ENCODE data around the gene ADK.
"Not testable (repeated sequence)": the region's sequence is repeated elsewhere in the genome, so short reads cannot be mapped to it uniquely, and the experiment has no call there.

ADK gene

GRCh38 chr10:74150990-74151878, at the start of gene ADK:
Gene ADK, plus strand, starts transcription at chr10:74151221. Its CDS starts 58 bp downstream, at chr10:74151279.
- DNase-seq (ENCODE audit: extremely low read depth in 1 of 2, low read depth in 1 of 2): peak; percentile 100

DNA sequence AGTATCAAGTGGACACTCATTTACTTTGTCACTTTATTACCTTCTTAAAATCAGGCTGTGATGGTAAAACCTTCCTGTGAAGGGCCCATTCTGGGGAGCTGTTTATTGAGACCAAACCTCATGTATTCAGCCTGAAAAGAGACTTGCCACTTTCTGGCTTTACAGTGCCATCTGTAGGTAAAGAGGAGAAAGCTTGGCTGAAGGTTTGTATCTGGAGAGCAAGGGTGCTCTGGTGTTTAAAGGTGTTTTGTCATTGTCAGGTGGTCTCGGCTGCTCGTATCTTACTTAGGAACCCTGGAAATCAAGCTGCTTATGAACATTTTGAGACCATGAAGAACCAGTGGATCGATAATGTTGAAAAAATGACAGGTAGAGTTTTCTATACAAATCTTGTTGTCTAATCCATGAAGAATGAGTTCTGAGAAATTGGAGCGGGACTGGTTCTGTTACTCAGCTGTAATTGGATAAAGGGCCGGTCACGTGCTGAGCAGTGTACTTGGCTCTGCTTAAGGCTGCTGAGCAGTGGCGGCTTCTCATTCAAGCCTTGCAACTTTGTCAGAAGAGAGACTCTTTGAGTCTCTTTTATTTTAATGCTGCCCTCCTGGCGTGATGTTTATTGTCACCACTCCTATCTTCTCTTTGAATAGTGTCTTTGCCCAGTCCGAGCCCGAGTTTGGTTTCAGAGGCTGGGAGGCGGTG, 47.3 kb upstream of the ADK start:
- DNase-seq (ENCODE audit: extremely low read depth in 1 of 2, low read depth in 1 of 2): no peak

GRCh38 chr10:74104480-74104879, 46.5 kb upstream of the ADK start:
- no peak for DNase-seq (ENCODE audit: extremely low read depth in 1 of 2, low read depth in 1 of 2)

DNA sequence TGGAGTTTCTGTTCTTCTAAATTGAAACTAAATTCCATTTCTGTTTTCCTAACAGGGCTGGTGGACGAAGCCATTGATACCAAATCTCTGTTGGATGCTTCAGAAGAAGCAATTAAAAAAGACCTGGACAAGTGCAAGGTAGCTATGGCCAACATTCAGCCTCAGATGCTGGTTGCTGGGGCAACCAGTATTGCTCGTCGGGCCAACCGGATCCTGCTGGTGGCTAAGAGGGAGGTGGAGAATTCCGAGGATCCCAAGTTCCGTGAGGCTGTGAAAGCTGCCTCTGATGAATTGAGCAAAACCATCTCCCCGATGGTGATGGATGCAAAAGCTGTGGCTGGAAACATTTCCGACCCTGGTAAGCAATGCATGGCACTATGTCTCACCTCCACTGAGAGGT, 46.0 kb upstream of the ADK start:
- DNase-seq (ENCODE audit: extremely low read depth in 1 of 2, low read depth in 1 of 2): no peak

DNA sequence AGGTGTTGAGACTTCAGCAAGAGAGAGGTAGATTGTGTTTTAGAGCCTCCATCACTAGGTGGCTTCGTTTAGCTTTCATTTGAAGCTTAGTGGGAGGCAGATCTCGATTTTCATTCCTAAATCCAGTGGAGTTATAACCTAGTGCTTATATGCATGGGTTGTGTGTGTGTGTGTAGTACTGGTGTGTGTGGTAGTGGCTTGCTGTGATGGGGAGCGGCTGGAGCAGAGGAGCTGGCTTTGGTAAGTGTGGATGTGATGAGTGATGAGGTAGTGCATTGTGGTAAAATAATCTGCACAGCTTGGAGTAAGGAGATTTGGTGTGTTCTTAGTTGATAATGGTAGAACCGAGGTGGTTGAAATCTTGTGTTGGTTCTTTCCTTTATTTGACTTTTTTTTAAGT, 43.6 kb upstream of the ADK start:
- DNase-seq (ENCODE audit: extremely low read depth in 1 of 2, low read depth in 1 of 2): no peak

DNA sequence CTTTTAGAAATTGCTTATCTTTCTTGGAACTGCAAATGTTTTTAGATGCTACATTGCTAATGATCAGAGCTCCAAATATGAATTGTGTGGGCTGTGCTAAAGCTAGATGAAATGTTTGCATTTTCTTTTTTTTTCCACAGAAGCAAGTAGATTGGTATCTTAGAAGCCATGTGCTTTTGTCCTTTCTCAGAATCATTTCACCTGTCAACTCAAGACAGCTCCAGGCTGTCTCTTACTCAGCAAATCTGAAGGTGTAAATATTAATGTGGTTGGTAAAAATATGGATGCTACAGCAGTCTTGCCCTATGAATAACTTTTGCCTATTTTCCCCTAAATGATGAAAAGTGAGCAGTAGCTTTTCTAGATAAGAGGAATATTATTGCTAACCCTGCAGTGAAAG, 41.6 kb upstream of the ADK start:
- DNase-seq (ENCODE audit: extremely low read depth in 1 of 2, low read depth in 1 of 2): no peak

GRCh38 chr10:74110120-74110519, 40.9 kb upstream of the ADK start:
- DNase-seq (ENCODE audit: extremely low read depth in 1 of 2, low read depth in 1 of 2): no peak

DNA sequence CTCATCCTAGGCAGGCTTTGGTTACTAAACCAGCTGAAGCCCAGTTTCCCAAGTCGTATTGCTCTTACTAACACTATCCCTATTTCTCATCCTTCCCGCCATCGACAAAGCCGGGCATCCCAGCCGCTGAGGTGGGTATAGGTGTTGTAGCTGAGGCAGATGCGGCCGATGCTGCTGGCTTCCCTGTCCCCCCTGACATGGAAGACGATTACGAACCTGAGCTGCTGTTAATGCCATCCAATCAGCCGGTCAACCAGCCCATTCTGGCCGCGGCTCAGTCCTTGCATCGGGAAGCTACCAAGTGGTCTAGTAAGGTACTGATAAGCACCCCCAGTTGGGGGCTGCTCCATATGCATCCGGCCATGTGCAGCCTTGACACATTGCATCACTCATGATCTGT, 39.2 kb upstream of the ADK start:
- DNase-seq (ENCODE audit: extremely low read depth in 1 of 2, low read depth in 1 of 2): no peak

DNA sequence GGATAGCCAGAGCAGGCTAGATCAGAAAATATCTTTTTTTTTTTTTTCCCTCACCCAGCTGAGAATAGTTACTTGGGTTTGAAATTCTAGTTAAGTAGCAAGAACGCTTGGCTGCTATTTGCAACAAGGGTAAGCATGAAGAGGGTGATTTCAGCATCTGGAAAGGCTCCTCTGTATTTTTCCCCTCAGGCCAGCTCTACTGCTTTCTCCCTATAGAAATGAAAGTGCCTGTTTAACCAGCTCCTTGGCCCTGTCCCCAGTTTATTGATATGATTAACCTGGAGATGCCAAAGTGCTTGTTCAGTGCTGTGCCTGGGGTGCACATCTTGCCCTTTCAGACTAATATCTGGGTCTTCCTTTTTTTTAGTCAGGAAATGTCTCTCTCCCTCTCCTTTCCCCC, 37.5 kb upstream of the ADK start:
- no peak for DNase-seq (ENCODE audit: extremely low read depth in 1 of 2, low read depth in 1 of 2)

DNA sequence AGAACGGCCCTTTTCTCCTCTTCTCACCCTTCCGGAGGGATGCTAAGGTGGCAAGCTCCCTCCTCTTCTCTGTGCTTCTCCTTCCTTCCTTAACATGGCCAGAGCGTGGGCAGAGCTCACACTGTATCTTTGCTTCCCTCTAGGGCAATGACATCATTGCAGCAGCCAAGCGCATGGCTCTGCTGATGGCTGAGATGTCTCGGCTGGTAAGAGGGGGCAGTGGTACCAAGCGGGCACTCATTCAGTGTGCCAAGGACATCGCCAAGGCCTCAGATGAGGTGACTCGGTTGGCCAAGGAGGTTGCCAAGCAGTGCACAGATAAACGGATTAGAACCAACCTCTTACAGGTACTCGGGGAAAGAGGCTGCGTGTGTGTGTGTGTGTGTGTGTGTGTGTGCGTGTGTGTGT, 37.0 kb upstream of the ADK start:
- no peak for DNase-seq (ENCODE audit: extremely low read depth in 1 of 2, low read depth in 1 of 2)

- DNase-seq (ENCODE audit: extremely low read depth in 1 of 2, low read depth in 1 of 2): no peak
Observed at GRCh38 chr10:74117738-74118137, 33.3 kb upstream of the ADK start.

- no peak for DNase-seq (ENCODE audit: extremely low read depth in 1 of 2, low read depth in 1 of 2)
Observed at GRCh38 chr10:74118804-74119203, 32.2 kb upstream of the ADK start.

DNA sequence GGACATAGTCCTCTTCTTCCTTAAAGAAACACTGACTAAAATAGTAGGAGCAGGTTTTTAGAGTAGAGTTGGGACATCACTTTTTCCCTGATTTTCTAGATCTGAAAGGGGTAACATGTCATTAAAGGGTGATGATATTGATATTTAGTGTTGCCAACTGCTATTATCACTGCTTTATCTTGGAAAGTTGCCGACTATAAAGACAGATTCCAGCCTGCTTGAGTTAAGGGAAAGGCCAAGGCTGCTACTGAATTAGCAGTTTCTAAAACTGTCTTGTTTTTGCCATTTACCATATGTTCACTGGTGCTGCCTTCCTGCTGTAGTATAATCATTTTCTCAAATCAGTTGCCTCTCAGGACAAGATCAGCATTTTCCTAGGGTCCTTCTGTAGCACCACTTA, 30.1 kb upstream of the ADK start:
- no peak for DNase-seq (ENCODE audit: extremely low read depth in 1 of 2, low read depth in 1 of 2)

DNA sequence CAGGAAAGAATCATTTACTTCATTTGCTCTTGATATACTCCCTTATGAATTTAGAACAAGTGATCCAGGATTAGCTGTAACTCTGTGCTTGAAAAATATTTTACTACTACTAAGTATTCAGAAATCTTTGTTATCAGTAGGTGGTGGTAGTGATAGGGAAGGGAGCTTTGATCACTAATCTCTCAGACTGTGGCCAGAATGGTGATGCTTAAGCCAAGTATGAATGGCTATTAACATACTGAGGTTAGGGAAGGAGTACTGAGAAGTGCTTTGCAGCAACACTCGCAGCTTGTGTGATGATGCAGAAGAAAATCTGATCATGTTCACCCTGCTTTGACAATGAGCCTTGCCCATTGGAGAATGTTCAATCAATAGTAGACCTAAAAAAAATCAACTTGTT, 29.7 kb upstream of the ADK start:
- DNase-seq (ENCODE audit: extremely low read depth in 1 of 2, low read depth in 1 of 2): no peak

DNA sequence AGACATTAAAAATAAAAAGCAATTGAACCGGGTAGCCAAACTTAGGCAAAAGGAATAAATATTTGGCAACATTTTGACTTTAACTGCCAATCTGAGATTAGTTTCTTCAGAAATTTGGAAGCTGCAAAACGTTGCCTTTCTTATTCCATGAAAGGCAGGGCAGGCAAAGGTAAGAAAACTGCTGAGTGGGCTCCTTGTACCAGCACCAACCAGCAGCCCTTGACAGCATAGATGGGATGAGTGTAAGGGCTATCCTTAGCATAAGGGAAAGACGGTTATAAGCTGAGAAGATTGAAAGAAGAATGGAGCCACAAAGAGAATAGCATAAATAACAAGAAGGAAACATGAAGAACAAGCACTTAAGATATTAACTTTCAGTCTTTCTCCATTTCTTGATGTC, 29.0 kb upstream of the ADK start:
- DNase-seq (ENCODE audit: extremely low read depth in 1 of 2, low read depth in 1 of 2): no peak

DNA sequence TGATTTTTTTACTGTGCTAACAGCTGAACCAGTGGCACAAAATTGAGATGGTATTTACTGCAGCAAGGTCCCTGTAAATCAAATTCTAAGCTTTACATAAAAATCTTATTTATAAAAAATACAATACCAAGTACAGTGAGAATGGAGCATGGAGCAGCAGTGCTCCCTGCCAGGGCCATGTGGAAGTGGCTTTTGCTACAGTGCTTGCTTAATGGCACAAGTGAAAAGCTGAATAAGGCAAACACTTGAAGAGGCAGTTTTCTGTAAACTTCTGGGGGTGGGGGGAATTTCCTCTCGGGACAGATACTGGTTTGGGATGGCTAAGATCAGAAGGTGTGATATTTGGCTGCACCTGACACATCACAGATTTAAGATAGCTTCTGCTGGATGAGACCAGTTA, 27.9 kb upstream of the ADK start:
- DNase-seq (ENCODE audit: extremely low read depth in 1 of 2, low read depth in 1 of 2): no peak

DNA sequence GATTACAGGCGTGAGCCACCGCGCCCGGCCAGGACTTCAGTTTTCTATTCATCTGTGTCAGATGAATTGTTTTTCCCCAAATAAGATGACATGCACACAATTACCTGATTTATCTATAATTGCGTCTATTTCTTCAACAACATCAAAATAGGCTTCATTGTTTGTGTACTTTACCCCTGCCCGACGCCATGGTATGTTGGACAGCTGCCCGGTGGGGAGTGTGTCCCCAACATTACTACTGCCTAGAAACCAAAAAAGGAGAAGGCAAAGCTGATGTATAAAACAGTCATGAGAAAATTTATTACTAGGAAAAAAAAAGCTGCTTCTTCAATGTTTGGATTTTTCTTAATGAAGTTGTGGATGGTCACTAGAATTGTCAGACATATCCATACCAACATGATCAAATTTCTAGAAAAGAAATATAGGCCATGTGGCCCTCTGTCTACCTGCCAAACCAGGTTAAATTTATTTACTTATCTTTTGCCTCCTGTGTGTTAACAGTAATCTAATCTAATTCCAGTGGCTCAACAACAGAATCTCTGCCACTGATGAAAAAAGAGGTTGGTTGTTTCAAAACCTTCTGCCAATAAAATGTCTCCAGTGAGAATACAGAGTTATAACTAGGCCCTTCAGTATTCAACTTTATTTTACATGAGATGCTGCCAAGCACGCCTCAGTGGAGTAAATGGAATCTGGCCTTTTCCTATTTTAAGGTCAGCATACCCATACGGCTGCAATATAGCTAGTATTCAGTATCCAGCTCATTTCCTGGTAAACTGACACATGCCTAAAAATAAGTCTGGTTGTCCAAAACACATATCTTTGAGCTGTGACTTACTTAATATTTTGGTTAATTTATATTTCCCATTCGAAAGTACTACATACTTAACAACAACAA, 16.8 kb upstream of the ADK start:
- DNase-seq (ENCODE audit: extremely low read depth in 1 of 2, low read depth in 1 of 2): no peak

DNA sequence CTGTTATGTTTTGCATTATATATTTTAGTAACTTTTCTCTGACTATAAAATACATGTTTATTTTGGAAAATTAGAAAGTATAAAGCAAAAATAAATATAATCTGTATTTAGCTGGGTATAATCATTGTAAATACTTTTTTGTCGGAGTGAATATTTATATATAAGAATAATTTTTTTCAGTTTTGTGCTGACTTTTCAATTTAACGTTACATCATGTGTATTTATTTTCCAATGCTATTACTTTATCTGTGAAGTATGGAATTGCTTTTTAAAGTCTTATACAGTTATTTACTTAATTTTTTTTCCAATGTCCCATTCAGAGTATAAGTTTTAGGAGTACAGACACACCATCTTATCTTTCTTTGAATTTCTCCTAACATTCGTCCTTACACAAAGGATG, 15.6 kb upstream of the ADK start:
- DNase-seq (ENCODE audit: extremely low read depth in 1 of 2, low read depth in 1 of 2): no peak

GRCh38 chr10:74137992-74138391, 13.0 kb upstream of the ADK start:
- no peak for DNase-seq (ENCODE audit: extremely low read depth in 1 of 2, low read depth in 1 of 2)

- not testable (repeated sequence) for DNase-seq (ENCODE audit: extremely low read depth in 1 of 2, low read depth in 1 of 2)
Observed at GRCh38 chr10:74138596-74138995, 12.4 kb upstream of the ADK start.

- DNase-seq (ENCODE audit: extremely low read depth in 1 of 2, low read depth in 1 of 2): no peak
Observed at GRCh38 chr10:74139981-74140380, 11.0 kb upstream of the ADK start.

All from activated CD8-positive, alpha-beta memory T cell treated with anti-CD3 and anti-CD28 coated beads for 1 hour (primary cell).